HG03135 (cell line): ENCODE measurements around the gene AGPAT3.

Experiments
- ATAC-seq: cut with Tn5 transposase; IDR thresholded peaks from one replicate; pipeline ENCODE4 v1.9.1; 2021; ENCODE audit warnings: mild to moderate bottlenecking, moderate library complexity; ENCODE audit not compliant: unreplicated experiment

Gene AGPAT3

GRCh38 chr21:44013380-44014088 lies 148.5 kb downstream of the AGPAT3 start:
- no peak for ATAC-seq

GRCh38 chr21:44017601-44018000 lies 152.6 kb downstream of the AGPAT3 start:
- no peak for ATAC-seq

- no peak for ATAC-seq
Observed at GRCh38 chr21:44018127-44018526, 153.1 kb downstream of the AGPAT3 start.

GRCh38 chr21:44018813-44019567 lies 154.0 kb downstream of the AGPAT3 start:
- no peak for ATAC-seq

- no peak for ATAC-seq
Observed at GRCh38 chr21:44019568-44019958, 154.5 kb downstream of the AGPAT3 start.

GRCh38 chr21:44020551-44020950 lies 155.5 kb downstream of the AGPAT3 start:
- no peak for ATAC-seq

GRCh38 chr21:44021064-44021463 lies 156.0 kb downstream of the AGPAT3 start:
- no peak for ATAC-seq

- ATAC-seq, result no peak
Observed at GRCh38 chr21:44024257-44024656, 159.2 kb downstream of the AGPAT3 start.

- ATAC-seq, result no peak
Observed at GRCh38 chr21:44024887-44025353, 159.9 kb downstream of the AGPAT3 start.

- no peak for ATAC-seq
Observed at GRCh38 chr21:44027607-44028286, 162.7 kb downstream of the AGPAT3 start.

GRCh38 chr21:44028287-44028659 lies 163.2 kb downstream of the AGPAT3 start:
- no peak for ATAC-seq

GRCh38 chr21:44029460-44030087 lies 164.6 kb downstream of the AGPAT3 start:
- no peak for ATAC-seq

GRCh38 chr21:44035244-44035643 lies 170.2 kb downstream of the AGPAT3 start:
- no peak for ATAC-seq
